ENCODE data around the gene C14orf180. TPM values are rescaled to one million over a fixed set of nuclear protein-coding genes. Genes with fewer than 3 reads are reported as not detected.

C14orf180 gene
- total and polyA plus RNA-seq, 12 donors, result 13.8 to 139 (median 75.1) TPM

DNA sequence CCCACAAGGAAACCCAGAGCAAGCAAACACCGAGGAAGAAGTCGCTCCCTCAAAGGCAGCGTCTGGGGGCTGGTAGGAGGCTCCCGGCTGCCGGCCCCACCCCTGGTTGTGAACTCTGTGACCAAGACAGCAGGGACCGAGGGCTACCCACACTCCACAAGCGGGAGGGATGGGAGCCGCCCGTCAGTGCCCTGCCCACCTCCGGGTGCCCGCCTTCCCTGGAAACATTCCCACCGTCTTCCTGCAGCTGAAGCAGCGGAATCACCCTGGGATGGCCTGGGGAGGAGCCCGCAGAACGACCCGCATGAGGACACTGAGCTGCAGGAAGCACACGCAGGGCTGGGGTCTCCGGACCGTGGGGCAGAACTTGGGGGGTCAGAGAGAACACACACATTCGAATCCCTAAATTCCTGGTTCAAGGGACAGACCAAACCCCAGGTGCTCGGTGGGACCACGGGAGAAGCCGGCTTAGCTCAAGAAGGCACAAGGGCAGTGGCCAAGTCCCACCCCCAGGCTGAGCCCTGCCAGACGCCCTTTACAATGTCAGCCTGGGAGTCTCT, 33.5 kb upstream of the C14orf180 start:
- peaks cover 0 to 11% (median 4%) of the 10 kb centered on the region in 9 donors for H3K4me1 ChIP-seq
- H3K36me3 ChIP-seq, result no peaks in the 10 kb centered on the region
- peak overlapping the region in 1 of 10 donors; percentile 22 for H3K4me3 ChIP-seq
- TF ChIP-seq, protein P1, sequence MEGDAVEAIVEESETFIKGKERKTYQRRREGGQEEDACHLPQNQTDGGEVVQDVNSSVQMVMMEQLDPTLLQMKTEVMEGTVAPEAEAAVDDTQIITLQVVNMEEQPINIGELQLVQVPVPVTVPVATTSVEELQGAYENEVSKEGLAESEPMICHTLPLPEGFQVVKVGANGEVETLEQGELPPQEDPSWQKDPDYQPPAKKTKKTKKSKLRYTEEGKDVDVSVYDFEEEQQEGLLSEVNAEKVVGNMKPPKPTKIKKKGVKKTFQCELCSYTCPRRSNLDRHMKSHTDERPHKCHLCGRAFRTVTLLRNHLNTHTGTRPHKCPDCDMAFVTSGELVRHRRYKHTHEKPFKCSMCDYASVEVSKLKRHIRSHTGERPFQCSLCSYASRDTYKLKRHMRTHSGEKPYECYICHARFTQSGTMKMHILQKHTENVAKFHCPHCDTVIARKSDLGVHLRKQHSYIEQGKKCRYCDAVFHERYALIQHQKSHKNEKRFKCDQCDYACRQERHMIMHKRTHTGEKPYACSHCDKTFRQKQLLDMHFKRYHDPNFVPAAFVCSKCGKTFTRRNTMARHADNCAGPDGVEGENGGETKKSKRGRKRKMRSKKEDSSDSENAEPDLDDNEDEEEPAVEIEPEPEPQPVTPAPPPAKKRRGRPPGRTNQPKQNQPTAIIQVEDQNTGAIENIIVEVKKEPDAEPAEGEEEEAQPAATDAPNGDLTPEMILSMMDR (IDR thresholded peaks at IDR 0.05), result no peak
- H3K9me3 ChIP-seq, result no peaks in the 10 kb centered on the region
- 24 to 25% methylated on average over 24 of the region's 24 CpGs for WGBS, 2 donors
- DNase-seq, result no peak
- intact Hi-C loops (cut with DNase I), result no loop called here
- no peak overlapping the region for H3K27ac ChIP-seq
- peak in 4 of 8 donors; percentile 44 to 55 (median 50) for ATAC-seq
- H3K27me3 ChIP-seq, result peaks cover 0 to 76% (median 49%) of the 10 kb centered on the region in 7 donors

DNA sequence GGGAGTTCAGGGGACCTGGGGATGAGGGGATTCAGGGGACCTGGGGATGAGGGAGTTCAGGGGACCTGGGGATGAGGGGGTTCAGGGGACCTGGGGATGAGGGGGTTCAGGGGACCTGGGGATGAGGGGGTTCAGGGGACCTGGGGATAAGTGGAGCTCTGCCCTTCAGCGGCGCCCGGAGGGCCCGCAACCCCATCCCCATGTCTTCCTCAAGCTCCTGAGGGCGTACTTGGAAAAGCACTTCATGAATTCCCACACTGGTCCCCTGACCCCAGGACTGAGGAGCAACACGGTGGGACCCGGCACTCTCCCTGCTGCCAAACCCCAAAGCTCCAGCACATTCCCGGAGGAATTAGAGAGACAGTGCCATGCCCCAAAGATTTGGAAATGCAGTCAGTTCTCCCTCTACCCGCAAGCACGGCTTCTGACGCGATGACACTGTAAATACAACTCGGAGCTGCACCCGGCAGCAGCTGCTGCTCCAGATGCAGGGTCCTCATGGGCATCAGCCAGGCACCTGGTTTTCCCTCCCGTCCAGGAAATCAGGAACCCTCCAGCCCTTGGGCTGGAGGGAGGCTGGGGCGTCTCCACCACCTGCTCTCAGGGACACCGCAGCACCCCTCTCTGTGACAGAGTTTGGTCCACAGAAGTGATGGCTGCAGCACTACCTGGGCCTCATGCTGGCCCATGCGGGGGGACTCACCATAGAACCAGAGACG, 32.8 kb upstream of the C14orf180 start:
- no peak overlapping the region for H3K27ac ChIP-seq
- no peak overlapping the region for H3K4me3 ChIP-seq
- H3K4me1 ChIP-seq, result peaks cover 0 to 11% (median 4%) of the 10 kb centered on the region in 9 donors
- TF ChIP-seq, protein P1 (IDR thresholded peaks at IDR 0.05), result no peak
- intact Hi-C loops (cut with DNase I), result no loop called here
- 83 to 86% methylated on average over 19 of the region's 19 CpGs for WGBS, 2 donors
- no peaks in the 10 kb centered on the region for H3K9me3 ChIP-seq
- peaks cover 0 to 76% (median 49%) of the 10 kb centered on the region in 7 donors for H3K27me3 ChIP-seq
- H3K36me3 ChIP-seq, result no peaks in the 10 kb centered on the region
- ATAC-seq, result no peak
- DNase-seq, result no peak

DNA sequence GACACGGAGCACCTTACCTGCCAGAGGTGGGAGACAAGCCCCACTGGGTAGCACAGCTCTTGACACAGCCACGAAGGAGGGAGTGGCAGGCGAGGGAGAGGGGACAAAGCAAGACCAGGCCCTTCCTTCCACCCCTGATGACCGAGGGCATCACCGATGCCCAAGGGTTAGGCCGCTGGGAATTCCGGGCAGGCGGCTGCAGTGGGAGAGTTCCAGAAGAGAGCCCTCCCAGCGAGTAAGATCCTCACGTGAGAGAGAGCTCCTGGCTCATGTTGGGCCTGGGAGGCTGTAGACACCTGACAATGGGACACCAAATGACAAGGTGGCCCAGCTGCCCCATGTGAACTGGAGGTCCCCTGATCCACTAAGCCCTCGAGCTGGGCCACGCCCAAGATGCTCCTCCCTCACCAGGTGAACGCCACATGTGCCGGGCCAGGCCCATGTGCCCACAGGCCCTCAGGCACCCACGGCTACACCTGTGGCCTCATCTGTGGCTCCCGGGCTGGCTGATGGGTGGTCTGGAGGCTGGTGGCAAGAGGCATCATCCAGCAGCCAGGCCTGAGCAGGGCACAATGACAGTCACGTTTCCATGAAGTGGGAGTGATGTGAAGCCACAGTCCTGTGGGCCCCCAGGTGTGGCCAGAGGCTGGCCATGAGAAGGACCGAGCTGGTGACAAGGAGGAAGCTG, 32.1 kb upstream of the C14orf180 start:
- Histone ChIP-seq H3K4me3 (no peak overlapping the region), H3K4me1 (peaks cover 0 to 11% (median 4%) of the 10 kb centered on the region in 9 donors), H3K36me3 (no peaks in the 10 kb centered on the region), H3K27ac (no peak overlapping the region), H3K9me3 (no peaks in the 10 kb centered on the region), H3K27me3 (peaks cover 0 to 75% (median 49%) of the 10 kb centered on the region in 7 donors)
- DNase-seq (no peak), ATAC-seq (no peak)
- TF ChIP-seq, protein P1 (IDR thresholded peaks at IDR 0.05), result no peak
- WGBS, 2 donors, result 89 to 91% methylated on average over 18 of the region's 18 CpGs
- intact Hi-C loops (cut with DNase I), result no loop called here

DNA sequence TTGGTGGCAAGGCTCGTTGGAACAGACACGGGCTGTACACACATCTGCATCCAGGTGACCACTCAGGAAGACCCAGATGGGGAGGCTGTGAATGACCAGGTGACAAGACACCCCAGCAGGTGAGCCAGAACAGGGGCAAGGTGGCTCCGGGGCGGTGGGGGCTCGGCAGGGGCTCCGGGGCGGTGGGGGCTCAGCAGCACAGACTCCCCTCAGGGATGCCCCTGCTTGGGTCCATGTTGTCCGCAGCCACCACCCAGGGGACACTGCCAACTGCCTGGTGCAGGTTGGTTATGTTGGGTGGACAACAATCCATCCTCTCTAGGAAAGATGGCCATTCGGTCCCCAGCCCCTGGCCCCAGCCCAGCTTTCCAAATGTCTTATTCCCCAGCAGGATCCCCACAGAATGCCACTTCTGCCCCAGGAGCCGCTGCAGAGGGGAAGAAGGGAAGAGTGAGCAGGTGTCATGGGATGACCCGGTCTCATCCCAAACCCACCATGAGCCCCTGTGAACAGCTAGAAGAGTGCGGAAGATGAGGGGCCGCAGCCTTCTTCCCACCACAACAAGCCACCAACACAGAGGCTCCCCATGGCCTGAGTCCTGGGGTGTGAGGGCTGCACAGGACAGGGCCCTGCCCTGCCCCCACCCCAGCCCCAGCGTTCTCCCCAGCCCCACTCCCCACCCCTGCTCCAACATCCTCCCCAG, 31.4 kb upstream of the C14orf180 start:
- intact Hi-C loops (cut with DNase I), result no loop called here
- 86 to 87% methylated on average over 13 to 14 of the region's 14 CpGs for whole genome bisulfite sequencing, 2 donors

More for the DNA sequence above, 31.4 kb upstream of the C14orf180 start:
- Histone ChIP-seq H3K9me3 (no peaks in the 10 kb centered on the region), H3K27ac (no peak overlapping the region), H3K4me1 (peaks cover 0 to 11% (median 4%) of the 10 kb centered on the region in 9 donors), H3K4me3 (no peak overlapping the region), H3K36me3 (no peaks in the 10 kb centered on the region), H3K27me3 (peaks cover 0 to 74% (median 44%) of the 10 kb centered on the region in 7 donors)
- ATAC-seq (no peak), DNase-seq (no peak)
- TF ChIP-seq, protein P1 (IDR thresholded peaks at IDR 0.05), result no peak

Data from heart right ventricle (tissue), 16 donors.